Thyroid gland (tissue), 4 donors: Measurements from ENCODE around the gene VPS35L. TPM values are rescaled to one million over a fixed set of nuclear protein-coding genes. Genes with fewer than 3 reads are reported as not detected.

ENCODE experiments used
- DNase-seq, 2 donors: peaks; one replicate each; pipeline ENCODE4 v3.0.0-alpha.2; 2019
- H3K27ac ChIP-seq, 3 donors: fragments of 200-600 bp; sonication (generic); 1 replicate in 2 of 3; 2 replicates in 1 of 3; pipeline ENCODE4 v1.5.1; 2016 to 2019; ENCODE audit warnings: mild to moderate bottlenecking in 1 of 3, moderate library complexity in 1 of 3
- H3K27me3 ChIP-seq: fragments of 200-600 bp; sonication (generic); one replicate; pipeline ENCODE4 v1.5.1; 2019
- H3K36me3 ChIP-seq, 2 donors: fragments of 200-600 bp; sonication (generic); one replicate each; pipeline ENCODE4 v1.5.1; 2016 to 2019
- H3K4me1 ChIP-seq, 2 donors: fragments of 200-600 bp; sonication (generic); one replicate each; pipeline ENCODE4 v1.5.1; 2017 to 2019
- H3K4me3 ChIP-seq, 3 donors: fragments of 200-600 bp; sonication (generic); replicated peaks in 1 of 3; 1 replicate in 2 of 3; 2 replicates in 1 of 3; pipeline ENCODE4 v1.5.1; 2016; ENCODE audit warnings: mild to moderate bottlenecking in 1 of 3
- H3K9me3 ChIP-seq: fragments of 200-600 bp; sonication (generic); one replicate; pipeline ENCODE4 v1.5.1; 2017
- CTCF ChIP-seq, 6 experiments: fragments of 200-600 bp in 3 of 6; fragments of 450-650 bp in 3 of 6; sonication (generic) in 3 of 6; IDR thresholded peaks; one replicate each; pipeline ENCODE4 v1.5.1; 2016 to 2019; ENCODE audit warnings: antibody characterized with exemption in 6 of 6, mild to moderate bottlenecking in 2 of 6, inconsistent platforms in 1 of 6, moderate library complexity in 1 of 6
- POLR2A ChIP-seq, 2 donors: fragments of 450-650 bp; IDR thresholded peaks; one replicate each; pipeline ENCODE4 v1.6.1; 2017; ENCODE audit warnings: antibody characterized with exemption in 2 of 2, mild to moderate bottlenecking in 2 of 2, moderate library complexity in 1 of 2
- WGBS, 2 donors: methylation state at CpG; one replicate each; pipeline ENCODE4 v1.1.5; 2017; 5-methylcytosine and 5-hydroxymethylcytosine counted together
- intact Hi-C: fragments of 100-400 bp; cut with DNase I; formaldehyde crosslinking; loops from one replicate; pipeline ENCODE4 v1.15.1; 2023
- total RNA-seq, 4 donors: library from RNA; depleted of rRNA; stranded (reverse); fragments of >200 nt; gene quantifications; one replicate each; pipeline ENCODE4 v1.2.3, GENCODE V29; 2016

Gene VPS35L
- total RNA-seq, 4 donors from 2014 or later, result 64.9 to 74.3 (median 68.8) TPM

- Histone ChIP-seq H3K4me3 (no peak overlapping the region), H3K27me3 (no peaks in the 10 kb centered on the region), H3K9me3 (no peaks in the 10 kb centered on the region), H3K36me3 (peaks cover 9 to 10% of the 10 kb centered on the region in 2 donors), H3K27ac (peak overlapping the region in 2 of 3 donors; percentile 56 to 64), H3K4me1 (peaks cover 25 to 33% of the 10 kb centered on the region in 2 donors)
- DNase-seq, result no peak
- 75 to 82% methylated on average over 17 to 18 of the region's 18 CpGs for WGBS, 2 donors
- intact Hi-C loops, result no loop called here
- TF ChIP-seq CTCF (IDR thresholded peaks at IDR 0.05), result no peak
- TF ChIP-seq POLR2A (IDR thresholded peaks at IDR 0.05), result no peak
Observed at GRCh38 chr16:19704321-19705145, 149.0 kb downstream of the VPS35L start.

- H3K36me3 ChIP-seq, result peaks cover 9 to 10% of the 10 kb centered on the region in 2 donors
- WGBS, 2 donors, result 93 to 96% methylated on average over 8 of the region's 8 CpGs
- intact Hi-C loops, result no loop called here
Observed at GRCh38 chr16:19705146-19705501, 149.6 kb downstream of the VPS35L start.

DNA sequence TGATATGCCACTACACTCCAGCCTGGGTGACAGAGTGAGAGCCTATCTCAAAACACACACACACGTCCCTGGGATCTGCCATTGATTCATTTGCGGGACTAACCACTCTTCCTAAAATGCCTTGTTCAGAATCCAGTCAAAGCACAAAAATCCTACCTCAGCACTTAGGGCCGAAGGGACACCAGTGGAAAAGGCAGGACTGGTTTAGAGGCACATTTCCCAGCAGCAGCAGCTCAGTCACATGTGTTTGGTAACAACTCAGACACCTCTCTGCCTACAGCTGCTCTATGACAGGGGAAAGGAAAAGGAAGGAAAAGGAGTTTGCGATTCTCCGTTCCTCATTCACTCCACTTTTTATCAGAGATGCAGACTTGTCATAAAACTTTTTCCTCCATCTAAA lies 150.3 kb downstream of the VPS35L start:
- DNase-seq, result no peak
- TF ChIP-seq CTCF (IDR thresholded peaks at IDR 0.05) (no peak), POLR2A (IDR thresholded peaks at IDR 0.05) (no peak)
- H3K4me1 ChIP-seq, result peaks cover 12 to 20% of the 10 kb centered on the region in 2 donors
- no peak overlapping the region for H3K4me3 ChIP-seq
- no peaks in the 10 kb centered on the region for H3K9me3 ChIP-seq
- intact Hi-C loops, result no loop called here
- WGBS, 2 donors, result 88 to 89% methylated on average over 5 of the region's 5 CpGs
- peaks cover 9 to 10% of the 10 kb centered on the region in 2 donors for H3K36me3 ChIP-seq
- H3K27ac ChIP-seq, result no peak overlapping the region
- no peaks in the 10 kb centered on the region for H3K27me3 ChIP-seq

More at GRCh38 chr16:19705146-19705501, 149.6 kb downstream of the VPS35L start:
- Histone ChIP-seq H3K9me3 (no peaks in the 10 kb centered on the region), H3K27ac (peak overlapping the region in 2 of 3 donors; percentile 45 to 56), H3K4me3 (no peak overlapping the region), H3K4me1 (peaks cover 19 to 27% of the 10 kb centered on the region in 2 donors), H3K27me3 (no peaks in the 10 kb centered on the region)
- DNase-seq, result no peak
- no peak for TF ChIP-seq POLR2A (IDR thresholded peaks at IDR 0.05)
- no peak for TF ChIP-seq CTCF (IDR thresholded peaks at IDR 0.05)

DNA sequence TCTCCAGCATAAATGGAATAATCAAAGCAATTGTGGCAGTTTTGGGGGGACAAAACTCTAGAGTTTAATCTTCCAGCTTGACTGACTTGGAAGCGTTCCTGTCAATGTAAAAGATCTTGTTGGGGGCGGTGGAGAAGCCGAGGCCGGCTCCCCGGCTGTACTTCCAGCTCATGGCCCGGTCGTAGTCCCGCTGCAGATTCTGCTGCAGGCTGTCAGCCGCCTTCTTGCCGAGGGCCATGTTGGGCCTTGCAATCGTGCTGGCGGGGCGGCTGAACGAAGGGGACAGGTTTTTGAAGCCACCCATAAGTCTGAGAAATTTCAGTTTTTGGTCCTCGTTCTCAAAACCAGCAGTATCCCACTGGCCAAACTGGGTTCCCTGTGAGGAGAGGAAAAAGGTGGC lies 151.3 kb downstream of the VPS35L start:
- peaks cover 9 to 10% of the 10 kb centered on the region in 2 donors for H3K36me3 ChIP-seq

More for the DNA sequence above, 151.3 kb downstream of the VPS35L start:
- WGBS, 2 donors, result 94 to 95% methylated on average over 12 to 15 of the region's 15 CpGs
- intact Hi-C loops, result no loop called here
- no peak for TF ChIP-seq CTCF (IDR thresholded peaks at IDR 0.05)
- H3K4me3 ChIP-seq, result no peak overlapping the region
- H3K27me3 ChIP-seq, result no peaks in the 10 kb centered on the region
- no peak overlapping the region for H3K27ac ChIP-seq
- H3K4me1 ChIP-seq, result peaks cover 2 to 10% of the 10 kb centered on the region in 2 donors
- no peaks in the 10 kb centered on the region for H3K9me3 ChIP-seq
- no peak for DNase-seq
